ENCODE results near the gene GDF7. TPM values are rescaled to one million over a fixed set of nuclear protein-coding genes. Genes with fewer than 3 reads are reported as not detected.

Gene GDF7
- total RNA-seq, 3 donors from 2014 or later (not counting 1 experiment from before 2014, with no cell fraction given): 0.02 to 0.10 (median 0.05) TPM

- Histone ChIP-seq H3K27ac (ENCODE audit: low read length) (no peak overlapping the region), H3K4me3 (ENCODE audit: low read length) (no peak overlapping the region), H3K4me1 (ENCODE audit: control insufficient read depth, insufficient read depth, low read length) (peaks cover 29% of the 10 kb centered on the region), H3K9me3 (ENCODE audit: control insufficient read depth, insufficient read depth, low read length) (no peaks in the 10 kb centered on the region), H3K27me3 (ENCODE audit: control insufficient read depth, insufficient read depth, low read length) (peaks cover 43% of the 10 kb centered on the region), H3K36me3 (ENCODE audit: control insufficient read depth, insufficient read depth, low read length) (no peaks in the 10 kb centered on the region)
- intact Hi-C loops (cut with micrococcal nuclease): no loop called here
- Mint-ChIP-seq H3K4me3 (no peak overlapping the region), H3K36me3 (no peaks in the 10 kb centered on the region), H3K27me3 (ENCODE audit: low read depth in 2 of 2) (peaks cover 37 to 43% of the 10 kb centered on the region in 2 donors), H3K4me1 (peaks cover 0 to 5% of the 10 kb centered on the region in 2 donors), H3K27ac (no peak overlapping the region), H3K9me3 (no peaks in the 10 kb centered on the region)
- 57% methylated on average over 17 of the region's 18 CpGs for WGBS (ENCODE audit: insufficient coverage)
- ATAC-seq: no peak
- no peak for DNase-seq
- no peak for TF ChIP-seq CTCF (IDR thresholded peaks at IDR 0.05)
Observed at GRCh38 chr2:20672201-20672951, 5.4 kb downstream of the GDF7 start.

- H3K27ac ChIP-seq (ENCODE audit: low read length): no peak overlapping the region
- peaks cover 28% of the 10 kb centered on the region for H3K4me1 ChIP-seq (ENCODE audit: control insufficient read depth, insufficient read depth, low read length)
- H3K36me3 ChIP-seq (ENCODE audit: control insufficient read depth, insufficient read depth, low read length): no peaks in the 10 kb centered on the region
- no peaks in the 10 kb centered on the region for H3K9me3 ChIP-seq (ENCODE audit: control insufficient read depth, insufficient read depth, low read length)
- Mint-ChIP-seq H3K27ac (no peak overlapping the region), H3K36me3 (no peaks in the 10 kb centered on the region), H3K27me3 (ENCODE audit: low read depth in 2 of 2) (peaks cover 26 to 34% of the 10 kb centered on the region in 2 donors), H3K4me1 (peaks cover 0 to 5% of the 10 kb centered on the region in 2 donors), H3K4me3 (no peak overlapping the region), H3K9me3 (no peaks in the 10 kb centered on the region)
- H3K27me3 ChIP-seq (ENCODE audit: control insufficient read depth, insufficient read depth, low read length): peaks cover 29% of the 10 kb centered on the region
- WGBS (ENCODE audit: insufficient coverage): 76% methylated on average over 4 of the region's 5 CpGs
- ATAC-seq (no peak), DNase-seq (no peak)
- no peak for TF ChIP-seq CTCF (IDR thresholded peaks at IDR 0.05)
- intact Hi-C loops (cut with micrococcal nuclease): no loop called here
- H3K4me3 ChIP-seq (ENCODE audit: low read length): no peak overlapping the region
Observed at GRCh38 chr2:20673686-20674308, 6.9 kb downstream of the GDF7 start.

- Mint-ChIP-seq H3K36me3 (no peaks in the 10 kb centered on the region), H3K27me3 (ENCODE audit: low read depth in 2 of 2) (peaks cover 25 to 32% of the 10 kb centered on the region in 2 donors), H3K4me3 (no peak overlapping the region), H3K9me3 (no peaks in the 10 kb centered on the region), H3K4me1 (peaks cover 0 to 5% of the 10 kb centered on the region in 2 donors), H3K27ac (peak overlapping the region in 1 of 2 donors; percentile 34)
- no peaks in the 10 kb centered on the region for H3K36me3 ChIP-seq (ENCODE audit: control insufficient read depth, insufficient read depth, low read length)
- no peak overlapping the region for H3K27ac ChIP-seq (ENCODE audit: low read length)
- no peaks in the 10 kb centered on the region for H3K9me3 ChIP-seq (ENCODE audit: control insufficient read depth, insufficient read depth, low read length)
- WGBS (ENCODE audit: insufficient coverage): 89% methylated on average over 9 of the region's 11 CpGs
- peaks cover 28% of the 10 kb centered on the region for H3K4me1 ChIP-seq (ENCODE audit: control insufficient read depth, insufficient read depth, low read length)
- H3K4me3 ChIP-seq (ENCODE audit: low read length): no peak overlapping the region
- H3K27me3 ChIP-seq (ENCODE audit: control insufficient read depth, insufficient read depth, low read length): peaks cover 23% of the 10 kb centered on the region
- DNase-seq: no peak
- no peak for TF ChIP-seq CTCF (IDR thresholded peaks at IDR 0.05)
- intact Hi-C loops (cut with micrococcal nuclease): no loop called here
- ATAC-seq: no peak
Observed at GRCh38 chr2:20674309-20674965, 7.5 kb downstream of the GDF7 start.

Measured in natural killer cell (primary cell).